Immature natural killer cell (primary cell): Measurements from ENCODE around the gene VCL. TPM values are rescaled to one million over a fixed set of nuclear protein-coding genes. Genes with fewer than 3 reads are reported as not detected.
"Not testable (repeated sequence)": the region's sequence is repeated elsewhere in the genome, so short reads cannot be mapped to it uniquely, and the experiment has no call there.

Experiments
- DNase-seq, 3 donors: peaks; one replicate each; pipeline ENCODE4 v3.0.0; 2022; ENCODE audit warnings: mixed read lengths in 1 of 3
- H3K27ac Mint-ChIP-seq, 6 donors: one replicate each; pipeline ENCODE4 v1.8.0; 2020; ENCODE audit warnings: mixed read lengths in 6 of 6, mild to moderate bottlenecking in 5 of 6, inconsistent platforms in 4 of 6, moderate library complexity in 3 of 6
- H3K27me3 Mint-ChIP-seq, 3 donors: one replicate each; pipeline ENCODE4 v1.8.0; 2020 to 2021; ENCODE audit warnings: low read depth in 3 of 3, mild to moderate bottlenecking in 3 of 3, mixed read lengths in 3 of 3, moderate library complexity in 3 of 3, inconsistent platforms in 1 of 3
- H3K36me3 Mint-ChIP-seq, 3 donors: one replicate each; pipeline ENCODE4 v1.8.0; 2020; ENCODE audit warnings: mixed read lengths in 3 of 3, inconsistent platforms in 2 of 3, mild to moderate bottlenecking in 2 of 3
- H3K4me1 Mint-ChIP-seq, 2 donors: one replicate each; pipeline ENCODE4 v1.8.0; 2020; ENCODE audit warnings: inconsistent platforms in 2 of 2, mild to moderate bottlenecking in 2 of 2, mixed read lengths in 2 of 2, moderate library complexity in 1 of 2
- H3K4me3 Mint-ChIP-seq, 5 donors: one replicate each; pipeline ENCODE4 v1.8.0; 2020; ENCODE audit warnings: mild to moderate bottlenecking in 5 of 5, mixed read lengths in 5 of 5, inconsistent platforms in 3 of 5, moderate library complexity in 3 of 5
- H3K9me3 Mint-ChIP-seq, 6 donors: one replicate each; pipeline ENCODE4 v1.8.0; 2020; ENCODE audit warnings: mild to moderate bottlenecking in 6 of 6, mixed read lengths in 6 of 6, inconsistent platforms in 4 of 6, moderate library complexity in 3 of 6
- polyA plus RNA-seq, 3 donors: library from polyadenylated mRNA; unstranded; fragments of 300-500 nt; fragmentation: Illumina TruSeq; gene quantifications; one replicate each; pipeline ENCODE4 v1.2.3, GENCODE V29; 2021

The VCL gene
- polyA plus RNA-seq, 3 donors from 2014 or later: 38.6 to 95.0 (median 55.9) TPM

- not testable (repeated sequence) for H3K9me3 Mint-ChIP-seq, H3K36me3 Mint-ChIP-seq, DNase-seq
- Mint-ChIP-seq H3K27ac (peak overlapping the region in 4 of 6 donors; percentile 86 to 99 (median 96)), H3K4me3 (peak overlapping the region; percentile 94 to 100 (median 99)), H3K4me1 (peaks cover 70 to 80% of the 10 kb centered on the region in 2 donors), H3K27me3 (peaks cover 5 to 16% (median 5%) of the 10 kb centered on the region in 3 donors)
Measured at GRCh38 chr10:74000244-74000643, 2.3 kb downstream of the VCL start.

GRCh38 chr10:74000892-74001669 is 3.2 kb downstream of the VCL start:
- H3K4me1 Mint-ChIP-seq: peaks cover 70 to 76% of the 10 kb centered on the region in 2 donors
- H3K27me3 Mint-ChIP-seq: peaks cover 5 to 15% (median 5%) of the 10 kb centered on the region in 3 donors
- H3K27ac Mint-ChIP-seq: peak overlapping the region; percentile 6 to 78 (median 48)
- peaks cover 0 to 3% (median 0%) of the 10 kb centered on the region in 3 donors for H3K36me3 Mint-ChIP-seq
- H3K9me3 Mint-ChIP-seq: no peaks in the 10 kb centered on the region
- DNase-seq: no peak
- peak overlapping the region; percentile 94 to 100 (median 99) for H3K4me3 Mint-ChIP-seq

GRCh38 chr10:74006269-74006668 is 8.4 kb downstream of the VCL start:
- peaks cover 73 to 82% of the 10 kb centered on the region in 2 donors for H3K4me1 Mint-ChIP-seq
- peak overlapping the region in 3 of 6 donors; percentile 28 to 55 (median 40) for H3K27ac Mint-ChIP-seq
- no peaks in the 10 kb centered on the region for H3K9me3 Mint-ChIP-seq

DNA sequence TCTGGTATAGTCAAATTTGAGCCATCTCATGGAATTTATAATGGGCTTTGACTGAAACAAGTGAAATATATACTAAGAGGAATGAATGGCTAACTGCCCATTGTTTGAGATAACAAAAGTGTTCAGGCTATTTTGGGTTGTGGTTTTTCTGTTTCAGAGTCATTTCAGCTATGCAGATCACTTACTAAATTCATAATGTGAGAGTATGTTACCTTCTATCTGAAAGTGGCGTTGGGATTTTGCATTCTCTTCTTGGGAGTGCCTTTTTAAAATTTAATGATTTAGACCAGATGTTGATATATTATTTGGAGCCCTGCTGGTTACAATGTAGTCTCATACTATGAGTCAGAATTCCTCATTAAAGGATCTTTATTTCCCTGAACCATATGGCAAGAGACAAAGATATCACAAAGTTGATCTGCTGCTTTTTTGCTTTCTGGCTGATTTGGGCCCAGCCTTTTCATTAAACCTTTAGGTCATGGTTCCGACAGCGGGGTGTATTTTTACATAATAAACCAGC is 10.4 kb downstream of the VCL start:
- no peaks in the 10 kb centered on the region for H3K27me3 Mint-ChIP-seq
- H3K9me3 Mint-ChIP-seq: no peaks in the 10 kb centered on the region
- DNase-seq: no peak
- peak overlapping the region; percentile 22 to 69 (median 47) for H3K27ac Mint-ChIP-seq
- H3K36me3 Mint-ChIP-seq: no peaks in the 10 kb centered on the region
- H3K4me1 Mint-ChIP-seq: peaks cover 76 to 82% of the 10 kb centered on the region in 2 donors
- H3K4me3 Mint-ChIP-seq: peak overlapping the region in 2 of 5 donors; percentile 2 to 31

More at GRCh38 chr10:74006269-74006668, 8.4 kb downstream of the VCL start:
- Mint-ChIP-seq H3K4me3 (no peak overlapping the region), H3K36me3 (no peaks in the 10 kb centered on the region), H3K27me3 (no peaks in the 10 kb centered on the region)
- DNase-seq: no peak

DNA sequence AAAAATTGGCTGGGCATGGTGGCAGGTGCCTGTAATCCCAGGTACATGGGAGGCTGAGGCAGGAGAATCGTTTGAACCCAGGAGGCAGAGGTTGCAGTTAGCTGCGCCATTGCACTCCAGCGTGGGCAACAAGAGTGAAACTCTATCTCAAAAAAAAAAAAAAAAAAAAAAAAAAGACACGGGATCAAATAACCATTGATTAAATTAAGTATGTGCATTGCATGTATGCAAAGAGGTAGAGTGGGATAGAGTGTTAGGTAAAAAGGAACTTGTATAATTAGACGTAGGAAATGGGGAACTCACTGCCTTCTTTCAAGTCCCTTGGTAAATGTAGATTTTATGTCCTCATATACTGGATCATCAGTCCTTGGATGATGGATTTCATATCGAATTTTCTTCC is 13.1 kb downstream of the VCL start:
- peak overlapping the region; percentile 55 to 84 (median 66) for H3K27ac Mint-ChIP-seq
- H3K9me3 Mint-ChIP-seq: no peaks in the 10 kb centered on the region
- H3K27me3 Mint-ChIP-seq: no peaks in the 10 kb centered on the region
- peak overlapping the region; percentile 19 to 65 (median 51) for H3K4me3 Mint-ChIP-seq
- peaks cover 69 to 76% of the 10 kb centered on the region in 2 donors for H3K4me1 Mint-ChIP-seq
- DNase-seq: no peak
- no peaks in the 10 kb centered on the region for H3K36me3 Mint-ChIP-seq

- Mint-ChIP-seq H3K36me3 (peaks cover 0 to 4% (median 3%) of the 10 kb centered on the region in 3 donors), H3K4me1 (peaks cover 69 to 76% of the 10 kb centered on the region in 2 donors), H3K27ac (peak overlapping the region; percentile 41 to 64 (median 58)), H3K27me3 (no peaks in the 10 kb centered on the region), H3K4me3 (peak overlapping the region in 3 of 5 donors; percentile 39 to 61 (median 51)), H3K9me3 (no peaks in the 10 kb centered on the region)
- no peak for DNase-seq
Measured at GRCh38 chr10:74011770-74012169, 13.9 kb downstream of the VCL start.

- Mint-ChIP-seq H3K27ac (peak overlapping the region; percentile 41 to 89 (median 66)), H3K4me1 (peaks cover 63 to 72% of the 10 kb centered on the region in 2 donors), H3K9me3 (no peaks in the 10 kb centered on the region), H3K36me3 (peaks cover 0 to 4% (median 3%) of the 10 kb centered on the region in 3 donors), H3K27me3 (no peaks in the 10 kb centered on the region), H3K4me3 (peak overlapping the region in 2 of 5 donors; percentile 34 to 39)
- no peak for DNase-seq
Measured at GRCh38 chr10:74012480-74012879, 14.6 kb downstream of the VCL start.

DNA sequence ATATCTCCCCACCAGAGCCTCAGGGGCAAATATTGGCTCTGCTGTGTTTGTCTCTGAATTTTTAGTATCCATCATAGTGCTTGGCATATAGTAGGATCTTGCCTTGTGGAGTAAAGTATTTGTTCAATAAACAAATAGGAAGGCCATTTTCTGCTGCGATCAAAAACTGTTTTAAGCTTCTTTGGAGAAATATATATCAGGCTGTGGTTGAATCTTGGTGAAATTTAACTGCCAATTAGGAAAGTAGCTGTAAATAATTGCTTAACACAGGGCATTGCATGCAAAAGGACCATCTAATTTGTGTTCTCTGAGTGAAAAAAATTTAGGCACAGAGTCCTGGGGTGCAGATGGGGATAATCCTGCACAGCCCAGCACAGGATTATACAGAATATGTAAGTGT is 15.1 kb downstream of the VCL start:
- Mint-ChIP-seq H3K36me3 (peaks cover 0 to 4% (median 3%) of the 10 kb centered on the region in 3 donors), H3K27me3 (no peaks in the 10 kb centered on the region), H3K27ac (peak overlapping the region; percentile 29 to 80 (median 58)), H3K4me3 (peak overlapping the region in 2 of 5 donors; percentile 34 to 39), H3K4me1 (peaks cover 63 to 70% of the 10 kb centered on the region in 2 donors), H3K9me3 (no peaks in the 10 kb centered on the region)
- no peak for DNase-seq

GRCh38 chr10:74014574-74014973 is 16.7 kb downstream of the VCL start:
- H3K4me3 Mint-ChIP-seq, H3K27me3 Mint-ChIP-seq, DNase-seq, H3K36me3 Mint-ChIP-seq, H3K9me3 Mint-ChIP-seq, H3K27ac Mint-ChIP-seq: not testable (repeated sequence)
- H3K4me1 Mint-ChIP-seq: peaks cover 65 to 75% of the 10 kb centered on the region in 2 donors

DNA sequence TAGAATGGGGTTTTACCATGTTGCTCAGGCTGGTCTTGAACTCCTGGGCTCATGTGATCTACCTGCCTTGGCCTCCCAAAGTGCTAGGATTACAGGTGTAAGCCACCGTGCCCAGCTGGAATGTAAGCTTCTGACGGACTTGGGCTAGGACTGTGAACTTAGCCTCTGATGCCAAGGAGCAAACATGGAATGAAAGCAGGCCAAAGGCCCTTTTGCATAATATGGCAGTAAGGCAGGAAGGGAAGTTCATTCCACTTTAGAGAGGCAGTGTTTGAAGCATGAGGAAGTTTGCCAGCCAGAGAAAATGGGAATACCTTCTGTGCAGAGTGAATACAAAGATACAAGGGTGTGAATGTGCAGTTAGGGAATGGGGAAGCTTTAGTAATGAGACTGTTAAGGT is 20.3 kb downstream of the VCL start:
- peaks cover 7 to 11% (median 7%) of the 10 kb centered on the region in 3 donors for H3K36me3 Mint-ChIP-seq
- peak overlapping the region in 3 of 6 donors; percentile 6 to 68 (median 51) for H3K27ac Mint-ChIP-seq
- DNase-seq: no peak
- no peaks in the 10 kb centered on the region for H3K9me3 Mint-ChIP-seq
- H3K4me3 Mint-ChIP-seq: no peak overlapping the region
- H3K4me1 Mint-ChIP-seq: peaks cover 51 to 68% of the 10 kb centered on the region in 2 donors
- no peaks in the 10 kb centered on the region for H3K27me3 Mint-ChIP-seq

- no peak for DNase-seq
- Mint-ChIP-seq H3K9me3 (no peaks in the 10 kb centered on the region), H3K27ac (peak overlapping the region; percentile 30 to 71 (median 56)), H3K4me1 (peaks cover 66 to 76% of the 10 kb centered on the region in 2 donors), H3K36me3 (peaks cover 7 to 11% (median 7%) of the 10 kb centered on the region in 3 donors), H3K4me3 (peak overlapping the region in 1 of 5 donors; percentile 3), H3K27me3 (no peaks in the 10 kb centered on the region)
Measured at GRCh38 chr10:74021248-74022055, 23.5 kb downstream of the VCL start.

DNA sequence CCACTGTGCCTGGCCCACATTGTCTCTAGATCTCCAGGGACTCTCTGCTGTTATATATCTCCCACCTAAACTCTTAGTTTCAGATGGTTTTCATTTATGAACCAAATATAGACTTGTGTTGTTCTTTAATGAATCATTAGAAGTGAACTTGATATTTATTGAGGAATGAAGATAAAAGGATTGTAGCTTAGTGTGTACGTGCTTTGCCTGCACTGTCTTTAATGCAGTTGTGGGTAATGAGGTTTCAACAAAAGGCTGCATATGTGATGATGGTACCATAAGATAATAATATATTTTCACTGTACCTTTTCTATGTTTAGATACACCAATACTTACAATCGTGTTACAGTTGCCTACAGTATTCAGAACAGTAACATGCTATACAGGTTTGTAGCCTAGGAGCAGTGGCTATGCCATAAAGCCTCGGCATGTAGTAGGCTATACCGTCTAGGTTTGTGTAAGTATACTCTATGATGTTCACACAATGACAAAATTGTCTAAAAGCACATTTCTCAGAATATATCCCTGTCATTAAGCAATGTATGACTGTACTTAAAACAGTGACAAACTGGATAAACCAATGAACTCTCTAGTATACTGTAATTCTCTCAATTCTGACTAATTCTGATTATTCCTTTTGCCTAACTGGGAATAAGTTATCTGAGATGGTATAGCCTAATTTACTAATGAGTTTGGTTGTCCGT is 25.2 kb downstream of the VCL start:
- no peak for DNase-seq
- H3K4me3 Mint-ChIP-seq: peak overlapping the region in 1 of 5 donors; percentile 30
- peaks cover 72 to 84% of the 10 kb centered on the region in 2 donors for H3K4me1 Mint-ChIP-seq
- peaks cover 3 to 11% (median 7%) of the 10 kb centered on the region in 3 donors for H3K36me3 Mint-ChIP-seq
- H3K27me3 Mint-ChIP-seq: no peaks in the 10 kb centered on the region
- H3K27ac Mint-ChIP-seq: peak overlapping the region in 5 of 6 donors; percentile 39 to 77 (median 66)
- no peaks in the 10 kb centered on the region for H3K9me3 Mint-ChIP-seq

DNA sequence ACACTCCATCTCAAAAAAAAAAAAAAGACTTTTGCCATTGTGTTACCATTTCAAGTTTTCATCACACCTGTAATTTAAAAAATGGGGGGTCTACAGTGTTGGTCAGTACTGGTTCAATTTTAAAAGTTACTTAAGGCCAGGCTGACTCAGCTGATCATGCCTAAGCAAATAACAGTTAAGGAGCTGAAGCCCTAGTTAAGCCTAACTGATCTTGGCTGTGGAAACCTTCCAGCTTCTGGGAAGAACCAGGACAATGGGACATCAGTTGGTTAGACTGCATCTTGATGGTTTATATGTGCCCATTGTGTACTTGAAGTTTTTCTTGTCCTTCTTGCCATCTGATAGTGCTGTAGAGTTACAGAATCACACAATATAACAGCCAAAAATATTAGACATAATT is 26.7 kb downstream of the VCL start:
- Mint-ChIP-seq H3K27me3 (no peaks in the 10 kb centered on the region), H3K4me1 (peaks cover 63 to 73% of the 10 kb centered on the region in 2 donors), H3K9me3 (no peaks in the 10 kb centered on the region), H3K36me3 (peaks cover 3 to 11% (median 4%) of the 10 kb centered on the region in 3 donors), H3K4me3 (no peak overlapping the region), H3K27ac (peak overlapping the region in 2 of 6 donors; percentile 17 to 48)
- no peak for DNase-seq
